Activated T-cell treated with anti-CD3 and anti-CD28 coated beads, Interleukin-2, amount 50 U/mL, for 24 hours (primary cell): ENCODE results near the gene SPTLC2.
"Not testable (repeated sequence)": the region's sequence is repeated elsewhere in the genome, so short reads cannot be mapped to it uniquely, and the experiment has no call there.

Experiments
- DNase-seq: peaks from one replicate; pipeline ENCODE4 v3.0.0-alpha.2; 2020
- H3K27ac Mint-ChIP-seq: 2 replicates; pipeline ENCODE4 v1.8.0; 2020; ENCODE audit warnings: mild to moderate bottlenecking, mixed read lengths
- H3K27me3 Mint-ChIP-seq: 2 replicates; pipeline ENCODE4 v1.8.0; 2020; ENCODE audit warnings: mixed read lengths
- H3K36me3 Mint-ChIP-seq: 2 replicates; pipeline ENCODE4 v1.8.0; 2020; ENCODE audit warnings: low read depth, mixed read lengths
- H3K4me1 Mint-ChIP-seq: 2 replicates; pipeline ENCODE4 v1.8.0; 2020; ENCODE audit warnings: low read depth, mixed read lengths
- H3K4me3 Mint-ChIP-seq: 2 replicates; pipeline ENCODE4 v1.8.0; 2020; ENCODE audit warnings: mild to moderate bottlenecking, moderate library complexity, mixed read lengths
- H3K9me3 Mint-ChIP-seq: 2 replicates; pipeline ENCODE4 v1.8.0; 2020; ENCODE audit warnings: mixed read lengths

The SPTLC2 gene

DNA sequence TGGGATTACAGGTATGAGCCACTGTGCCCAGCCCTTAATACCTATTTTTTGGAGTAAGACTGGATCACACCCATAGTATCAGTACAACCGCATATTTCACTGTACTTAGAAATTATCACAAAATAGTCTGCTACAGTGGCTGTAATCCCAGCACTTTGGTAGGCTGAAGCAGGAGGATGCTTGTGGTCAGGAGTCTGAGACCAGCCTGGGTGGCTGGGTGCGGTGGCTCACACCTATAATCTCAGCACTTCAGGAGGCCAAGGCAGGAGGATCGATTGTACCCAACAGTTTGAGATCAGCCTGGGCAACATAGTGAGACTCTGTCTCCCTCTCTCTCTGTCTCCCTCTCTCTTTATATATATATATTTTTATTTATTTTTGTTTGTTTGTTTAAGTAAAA lies 5.9 kb downstream of the SPTLC2 start:
- H3K9me3 Mint-ChIP-seq = no peaks in the 10 kb centered on the region
- no peaks in the 10 kb centered on the region for H3K27me3 Mint-ChIP-seq
- H3K36me3 Mint-ChIP-seq = peaks cover 19% of the 10 kb centered on the region
- H3K4me1 Mint-ChIP-seq = peaks cover 68% of the 10 kb centered on the region
- H3K4me3 Mint-ChIP-seq = no peak overlapping the region
- DNase-seq = no peak
- H3K27ac Mint-ChIP-seq = no peak overlapping the region

DNA sequence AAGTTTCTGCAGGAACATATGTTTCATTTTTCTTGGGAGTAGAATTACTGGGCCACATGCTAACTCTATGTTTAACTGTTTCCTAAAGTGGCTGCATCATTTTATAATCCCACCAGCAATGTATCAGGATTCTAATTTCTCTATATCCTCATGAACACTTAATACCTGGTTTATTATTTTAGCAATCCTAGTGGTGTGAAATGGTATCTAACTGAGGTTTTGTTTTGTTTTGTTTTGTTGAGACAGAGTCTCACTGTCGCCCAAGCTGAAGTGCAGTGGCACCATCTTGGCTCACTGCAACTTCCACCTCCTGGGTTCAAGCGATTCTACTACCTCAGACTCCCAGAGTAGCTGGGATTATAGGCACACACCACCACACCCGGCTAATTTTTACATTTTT lies 6.5 kb downstream of the SPTLC2 start:
- Mint-ChIP-seq H3K9me3 (no peaks in the 10 kb centered on the region), H3K4me3 (no peak overlapping the region), H3K27ac (no peak overlapping the region), H3K4me1 (peaks cover 68% of the 10 kb centered on the region), H3K27me3 (no peaks in the 10 kb centered on the region), H3K36me3 (peaks cover 13% of the 10 kb centered on the region)
- DNase-seq = no peak

DNA sequence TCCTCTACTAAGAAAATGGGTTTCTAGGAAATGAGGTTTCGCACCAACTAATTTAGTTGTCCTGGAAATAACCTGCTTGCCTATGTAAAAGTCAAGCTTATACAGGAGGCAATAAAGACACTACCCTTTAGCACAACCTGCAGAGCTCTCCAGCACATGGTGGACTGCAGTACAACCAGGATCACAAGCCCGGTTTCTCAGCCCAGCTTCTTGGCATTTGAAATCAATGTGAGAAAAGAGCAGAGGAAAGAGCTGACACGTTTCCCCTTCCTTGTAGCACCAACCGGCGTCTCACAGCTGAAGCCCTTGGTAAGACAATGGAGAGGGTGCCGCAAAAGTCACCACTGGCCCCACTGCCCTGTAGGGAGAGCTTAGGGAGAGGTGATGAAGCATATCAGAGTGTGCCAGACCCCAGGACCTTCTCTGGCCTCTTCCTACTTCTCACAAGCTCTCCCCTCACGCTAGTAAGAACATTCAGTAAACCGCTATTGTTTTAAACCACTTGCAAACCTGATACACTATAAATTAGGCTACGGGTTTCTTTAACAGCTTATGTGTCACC lies 8.6 kb downstream of the SPTLC2 start:
- Mint-ChIP-seq H3K27me3 (no peaks in the 10 kb centered on the region), H3K27ac (peak overlapping the region; percentile 79), H3K4me3 (peak overlapping the region; percentile 48), H3K36me3 (no peaks in the 10 kb centered on the region), H3K4me1 (peaks cover 62% of the 10 kb centered on the region), H3K9me3 (no peaks in the 10 kb centered on the region)
- peak; percentile 42 for DNase-seq

DNA sequence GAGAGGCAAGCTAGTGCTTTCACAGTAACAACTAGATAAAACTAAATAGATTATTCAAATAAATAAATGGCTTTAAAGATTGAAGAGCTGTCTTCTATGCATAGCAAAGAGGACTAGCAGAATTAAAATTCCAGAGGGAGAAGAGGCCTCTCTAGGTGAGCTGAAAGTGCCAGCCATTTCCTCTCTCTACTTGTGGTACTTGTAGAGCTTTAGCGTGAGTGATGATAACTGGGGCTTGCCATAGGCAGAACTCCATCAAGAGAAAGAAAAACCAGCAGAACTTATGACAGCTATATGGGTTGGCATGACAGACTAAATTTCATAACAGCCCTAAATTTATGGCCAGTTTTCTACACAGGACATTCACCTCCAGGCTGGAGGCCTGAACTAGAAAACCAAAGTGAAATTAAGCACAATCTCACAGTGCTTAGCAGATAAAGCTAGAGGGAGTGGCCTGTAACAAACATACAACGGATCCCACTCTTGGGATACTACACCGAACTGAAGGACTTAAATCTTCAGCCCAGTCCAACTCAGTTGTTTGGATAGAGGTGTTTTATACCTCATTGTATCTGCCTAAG lies 11.0 kb downstream of the SPTLC2 start:
- peaks cover 68% of the 10 kb centered on the region for H3K4me1 Mint-ChIP-seq
- DNase-seq = no peak
- no peak overlapping the region for H3K27ac Mint-ChIP-seq
- no peak overlapping the region for H3K4me3 Mint-ChIP-seq
- no peaks in the 10 kb centered on the region for H3K36me3 Mint-ChIP-seq
- no peaks in the 10 kb centered on the region for H3K27me3 Mint-ChIP-seq
- no peaks in the 10 kb centered on the region for H3K9me3 Mint-ChIP-seq

DNA sequence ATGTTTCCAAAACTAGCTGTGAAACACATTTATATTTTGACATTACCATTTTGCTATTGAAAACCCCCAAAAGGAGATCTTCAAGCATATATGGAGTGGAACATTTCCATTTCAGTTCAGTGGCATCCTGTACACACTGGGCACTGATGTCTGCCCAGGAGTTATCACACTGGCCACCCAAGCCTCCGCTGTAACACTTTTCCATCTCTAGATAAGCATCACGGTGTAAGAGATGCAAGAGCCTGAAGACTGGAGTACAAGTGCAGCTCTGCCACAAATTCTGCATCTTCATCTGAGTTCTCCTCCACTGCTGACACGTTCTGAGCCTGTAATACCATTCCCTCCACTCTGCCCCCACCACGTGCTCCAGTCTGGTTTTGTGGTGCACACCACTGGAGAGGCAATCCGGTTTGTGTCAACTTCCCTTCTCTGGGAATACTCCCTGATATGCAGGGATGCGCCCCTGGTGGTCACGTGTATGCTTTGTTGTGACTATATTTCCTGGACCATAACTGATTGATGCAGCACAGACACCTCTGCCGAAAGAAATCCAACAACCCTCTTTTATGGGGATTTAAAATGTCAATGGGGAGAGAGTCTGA lies 12.7 kb downstream of the SPTLC2 start:
- no peaks in the 10 kb centered on the region for H3K9me3 Mint-ChIP-seq
- H3K27ac Mint-ChIP-seq = no peak overlapping the region
- no peak for DNase-seq
- H3K4me3 Mint-ChIP-seq = no peak overlapping the region
- H3K36me3 Mint-ChIP-seq = no peaks in the 10 kb centered on the region
- H3K4me1 Mint-ChIP-seq = peaks cover 75% of the 10 kb centered on the region
- H3K27me3 Mint-ChIP-seq = no peaks in the 10 kb centered on the region

DNA sequence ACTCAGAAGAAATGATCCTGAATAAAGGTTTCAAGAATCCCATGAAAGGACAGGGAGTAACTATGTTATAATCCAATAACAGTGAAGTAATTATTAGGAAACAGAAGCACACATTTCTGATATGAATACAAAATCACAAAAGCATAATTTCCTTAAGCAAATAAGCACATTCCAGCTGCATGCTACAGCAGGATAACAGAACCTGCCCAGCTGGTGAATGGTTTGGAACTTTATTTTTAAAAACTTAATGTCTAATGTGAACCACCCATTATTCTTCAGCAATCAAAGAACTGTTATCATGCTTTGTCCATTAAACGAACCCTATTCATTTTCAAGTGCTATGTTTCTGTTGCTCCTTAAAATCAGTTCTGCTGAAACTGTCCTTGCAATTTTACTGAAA lies 13.4 kb downstream of the SPTLC2 start:
- H3K9me3 Mint-ChIP-seq = no peaks in the 10 kb centered on the region
- no peak for DNase-seq
- no peaks in the 10 kb centered on the region for H3K27me3 Mint-ChIP-seq
- H3K36me3 Mint-ChIP-seq = no peaks in the 10 kb centered on the region
- H3K4me1 Mint-ChIP-seq = peaks cover 74% of the 10 kb centered on the region
- H3K27ac Mint-ChIP-seq = no peak overlapping the region
- no peak overlapping the region for H3K4me3 Mint-ChIP-seq

DNA sequence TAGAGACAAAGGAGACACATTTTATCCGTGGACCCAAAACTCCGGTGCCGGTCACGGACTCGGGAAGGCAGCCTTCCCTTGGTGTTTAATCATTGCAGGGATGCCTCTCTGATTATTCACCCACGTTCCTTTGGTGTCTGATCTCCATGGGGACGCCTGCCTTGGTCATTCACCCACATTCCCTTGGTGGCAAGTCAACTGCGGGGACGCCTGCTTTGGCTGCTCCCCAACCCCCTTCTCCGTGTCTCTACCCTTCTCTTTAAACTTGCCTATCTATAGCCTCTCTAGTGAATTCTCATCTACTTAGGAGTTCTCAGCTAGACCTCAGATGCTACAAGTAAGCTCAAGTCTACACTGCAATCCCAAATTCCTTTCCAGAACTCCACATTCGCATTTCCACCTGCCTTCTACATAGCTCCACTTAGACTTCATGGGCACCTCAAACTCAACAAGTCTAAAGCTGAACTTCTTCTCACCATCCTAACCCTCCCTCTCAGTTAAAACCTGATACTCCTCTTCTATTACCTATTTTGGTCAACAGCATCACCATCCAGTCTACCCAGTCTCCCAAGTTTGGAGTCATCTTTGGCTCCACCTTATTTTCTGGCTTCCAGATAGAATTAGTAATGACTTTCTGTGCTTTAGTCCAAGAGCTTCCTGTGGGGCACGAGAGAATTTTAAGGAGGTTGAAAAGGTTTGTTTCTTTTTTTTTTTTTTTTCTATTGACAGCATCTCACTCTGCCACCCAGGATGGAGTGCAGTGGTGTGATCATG lies 14.4 kb downstream of the SPTLC2 start:
- H3K27ac Mint-ChIP-seq = no peak overlapping the region
- H3K27me3 Mint-ChIP-seq = no peaks in the 10 kb centered on the region
- no peak overlapping the region for H3K4me3 Mint-ChIP-seq
- H3K36me3 Mint-ChIP-seq = peaks cover 4% of the 10 kb centered on the region
- DNase-seq = no peak
- no peaks in the 10 kb centered on the region for H3K9me3 Mint-ChIP-seq
- H3K4me1 Mint-ChIP-seq = peaks cover 65% of the 10 kb centered on the region

DNA sequence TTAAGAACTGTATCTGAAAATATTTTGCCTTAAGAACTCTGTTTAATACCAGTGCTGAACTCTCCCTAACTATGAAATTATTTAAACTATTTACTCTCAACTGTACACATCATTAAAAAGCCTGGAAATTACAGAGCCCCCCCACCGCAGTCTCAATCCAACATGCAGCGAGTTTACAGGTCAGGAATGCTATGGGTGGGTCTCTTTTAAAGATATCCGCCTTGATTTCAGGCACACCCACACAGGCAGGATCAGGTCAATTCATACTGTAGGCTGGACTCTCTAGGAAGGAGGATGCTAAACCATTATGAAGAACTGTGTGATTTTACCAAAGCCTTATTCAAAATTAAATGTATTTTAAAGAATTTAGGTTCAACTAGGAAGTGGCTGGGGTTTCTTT lies 16.5 kb downstream of the SPTLC2 start:
- Mint-ChIP-seq H3K4me1 (peaks cover 49% of the 10 kb centered on the region), H3K27ac (peak overlapping the region; percentile 35), H3K4me3 (no peak overlapping the region)

DNA sequence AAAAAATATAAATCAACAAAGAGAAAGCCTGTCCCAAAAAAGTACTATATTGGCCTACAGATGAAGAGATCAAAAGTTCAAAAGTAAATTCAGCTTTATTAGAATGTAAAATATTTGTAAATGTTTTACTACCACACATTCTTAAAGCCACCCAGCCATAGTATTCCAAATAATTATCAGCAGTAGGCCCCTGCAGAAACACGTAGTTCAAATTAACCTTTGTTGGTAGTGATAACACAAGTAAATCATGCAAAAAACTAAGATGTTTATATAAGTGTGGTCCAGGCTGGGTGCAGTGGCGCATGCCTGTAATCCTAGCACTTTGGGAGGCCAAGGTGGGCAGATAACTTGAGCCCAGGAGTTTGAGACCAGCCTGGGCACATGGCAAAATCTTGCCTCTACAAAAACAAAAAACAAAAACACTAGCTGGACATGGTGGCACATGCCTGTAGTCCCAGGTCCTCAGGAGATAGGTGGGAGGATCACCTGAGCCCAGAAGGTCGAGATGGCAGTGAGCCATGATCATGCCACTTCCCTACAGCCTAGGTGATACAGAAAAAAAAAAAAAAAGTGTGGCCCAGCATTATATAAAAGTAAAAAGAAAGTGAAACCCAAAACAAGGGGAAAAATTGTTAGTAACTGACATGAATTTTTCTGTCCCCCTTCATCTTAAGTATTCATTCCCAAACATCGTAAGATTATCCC lies 17.9 kb downstream of the SPTLC2 start:
- Mint-ChIP-seq H3K4me3 (peak overlapping the region; percentile 43), H3K9me3 (no peaks in the 10 kb centered on the region), H3K36me3 (peaks cover 33% of the 10 kb centered on the region), H3K4me1 (peaks cover 55% of the 10 kb centered on the region), H3K27ac (peak overlapping the region; percentile 83), H3K27me3 (no peaks in the 10 kb centered on the region)
- DNase-seq = no peak

More for the DNA sequence above, 16.5 kb downstream of the SPTLC2 start:
- Mint-ChIP-seq H3K27me3 (no peaks in the 10 kb centered on the region), H3K36me3 (peaks cover 23% of the 10 kb centered on the region), H3K9me3 (no peaks in the 10 kb centered on the region)
- DNase-seq = no peak

DNA sequence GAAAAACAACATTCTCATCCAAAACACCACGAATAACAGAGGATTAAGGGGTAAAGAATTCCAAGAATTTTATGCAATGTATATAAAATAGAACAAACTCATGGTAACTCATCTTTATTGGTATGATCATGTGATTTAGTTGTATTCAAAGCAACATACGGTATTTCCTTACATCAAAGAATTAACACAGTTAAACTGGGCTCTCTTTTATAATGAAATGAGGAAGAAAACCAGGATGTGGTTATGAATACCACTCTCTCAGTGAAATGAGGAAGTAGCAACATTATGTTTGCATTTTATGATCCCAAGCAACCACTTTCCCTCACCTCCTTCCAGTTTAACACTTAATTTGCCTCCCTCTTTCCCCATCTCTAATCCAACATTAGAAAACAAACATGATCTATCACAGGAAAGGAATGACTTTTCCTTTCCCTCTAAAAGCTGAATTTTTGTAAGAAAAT lies 22.9 kb downstream of the SPTLC2 start:
- no peak for DNase-seq
- H3K4me1 Mint-ChIP-seq = peaks cover 49% of the 10 kb centered on the region

DNA sequence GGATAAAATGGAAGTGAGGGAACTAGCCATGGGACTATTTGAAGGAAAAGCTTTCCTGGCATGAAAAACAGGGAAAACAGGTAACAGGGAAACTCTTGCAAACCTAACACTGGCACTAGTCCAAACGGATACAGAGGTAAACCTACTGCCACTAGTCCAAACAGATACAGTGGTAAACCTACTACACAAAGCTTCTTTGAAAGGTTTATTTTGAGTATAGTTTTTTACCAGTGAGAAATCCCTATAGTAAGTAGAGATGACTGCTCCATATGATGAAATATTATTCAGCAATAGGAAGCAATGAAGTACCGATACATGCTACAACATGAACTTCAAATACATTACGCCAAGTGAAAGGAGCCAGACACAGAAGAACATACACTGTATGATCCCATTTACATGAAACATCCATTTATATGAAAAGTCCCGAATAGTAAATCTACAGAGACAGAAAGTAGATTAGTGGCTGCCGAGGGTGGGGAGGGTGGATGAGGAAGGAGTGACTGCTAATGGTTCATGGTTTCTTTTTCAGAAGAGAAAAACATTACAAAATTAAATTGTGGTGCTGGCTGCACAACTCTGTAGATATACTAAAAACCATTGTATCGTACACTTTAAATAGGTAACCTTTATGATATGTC lies 25.5 kb downstream of the SPTLC2 start:
- Mint-ChIP-seq H3K9me3 (no peaks in the 10 kb centered on the region), H3K36me3 (peaks cover 52% of the 10 kb centered on the region), H3K27ac (peak overlapping the region; percentile 47), H3K27me3 (no peaks in the 10 kb centered on the region), H3K4me1 (peaks cover 57% of the 10 kb centered on the region), H3K4me3 (no peak overlapping the region)
- no peak for DNase-seq

More for the DNA sequence above, 22.9 kb downstream of the SPTLC2 start:
- H3K36me3 Mint-ChIP-seq = peaks cover 53% of the 10 kb centered on the region
- H3K4me3 Mint-ChIP-seq = peak overlapping the region; percentile 55
- no peaks in the 10 kb centered on the region for H3K27me3 Mint-ChIP-seq
- H3K27ac Mint-ChIP-seq = peak overlapping the region; percentile 91
- no peaks in the 10 kb centered on the region for H3K9me3 Mint-ChIP-seq

DNA sequence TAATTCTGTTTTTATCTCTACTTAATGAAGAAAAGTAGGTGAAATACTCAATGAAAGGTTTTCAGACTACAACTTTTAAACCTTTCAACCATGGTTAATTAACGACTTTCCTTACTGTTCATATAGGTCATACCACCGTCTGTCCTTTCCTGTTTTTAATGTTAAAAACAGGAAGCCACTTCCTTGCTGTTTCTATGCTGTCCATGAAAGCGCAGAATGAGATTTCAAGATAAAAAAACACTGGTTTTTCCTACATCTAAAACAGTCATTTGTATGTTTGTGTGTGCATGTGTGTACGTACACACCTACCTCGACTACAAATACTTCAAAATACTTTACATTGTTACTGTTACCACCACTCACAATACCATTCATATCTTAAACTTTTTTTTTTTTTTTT lies 27.3 kb downstream of the SPTLC2 start:
- no peak overlapping the region for H3K27ac Mint-ChIP-seq
- no peak for DNase-seq
- H3K9me3 Mint-ChIP-seq = no peaks in the 10 kb centered on the region

DNA sequence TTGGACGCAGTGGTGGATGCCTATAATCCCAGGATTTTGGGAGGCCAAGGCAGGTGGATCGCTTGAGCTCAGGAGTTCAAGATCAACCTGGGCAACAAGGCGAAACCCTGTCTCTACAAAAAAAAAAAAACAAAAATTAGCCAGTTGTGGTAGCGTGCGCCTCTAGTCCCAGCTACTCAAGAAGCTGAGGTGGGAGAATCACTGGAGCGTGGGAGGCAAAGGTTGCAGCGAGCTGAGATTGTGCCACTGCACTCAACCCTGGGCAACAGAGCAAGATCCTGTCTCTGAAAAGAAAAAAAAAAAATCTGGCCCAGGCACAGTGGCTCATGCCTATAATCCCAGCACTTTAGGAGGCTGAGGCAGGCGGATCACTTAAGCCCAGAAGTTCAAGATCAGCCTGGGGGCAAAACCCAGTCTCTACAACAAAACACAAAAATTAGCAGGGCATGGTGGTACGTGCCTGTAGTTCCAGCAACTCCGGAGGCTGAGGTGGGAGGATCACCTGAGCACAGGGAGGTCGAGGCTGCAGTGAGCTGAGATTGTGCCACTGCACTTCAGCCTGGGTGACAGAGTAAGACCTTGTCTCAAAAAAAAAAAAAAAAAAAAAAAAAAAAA lies 27.9 kb downstream of the SPTLC2 start:
- DNase-seq, H3K9me3 Mint-ChIP-seq, H3K4me3 Mint-ChIP-seq, H3K27me3 Mint-ChIP-seq, H3K27ac Mint-ChIP-seq: not testable (repeated sequence)
- peaks cover 37% of the 10 kb centered on the region for H3K36me3 Mint-ChIP-seq
- H3K4me1 Mint-ChIP-seq = peaks cover 47% of the 10 kb centered on the region

More for the DNA sequence above, 27.3 kb downstream of the SPTLC2 start:
- Mint-ChIP-seq H3K4me3 (no peak overlapping the region), H3K36me3 (peaks cover 39% of the 10 kb centered on the region), H3K27me3 (no peaks in the 10 kb centered on the region), H3K4me1 (peaks cover 52% of the 10 kb centered on the region)

DNA sequence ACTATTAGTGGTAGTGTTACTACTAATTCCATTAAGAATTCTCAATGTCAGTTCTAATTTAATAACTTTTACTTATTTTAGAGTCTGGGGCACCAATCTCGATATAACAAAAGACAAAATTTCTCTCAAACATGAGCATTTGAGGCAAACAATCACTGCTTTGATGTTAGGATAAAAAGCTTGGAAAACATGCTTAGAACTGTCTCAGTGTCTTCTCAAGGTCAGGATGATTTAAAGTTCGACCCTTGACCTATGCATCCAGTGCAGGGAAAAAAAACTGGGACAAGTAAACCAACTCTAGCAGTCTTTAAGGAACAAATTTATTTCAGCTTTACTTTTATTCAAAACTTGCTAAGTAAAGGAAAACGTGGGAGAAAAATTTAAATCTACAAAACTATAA lies 31.1 kb downstream of the SPTLC2 start:
- Mint-ChIP-seq H3K4me1 (peaks cover 47% of the 10 kb centered on the region), H3K27ac (no peak overlapping the region), H3K36me3 (peaks cover 21% of the 10 kb centered on the region), H3K4me3 (no peak overlapping the region), H3K27me3 (no peaks in the 10 kb centered on the region), H3K9me3 (no peaks in the 10 kb centered on the region)
- no peak for DNase-seq
